Natural killer cell treated with Interleukin-12 subunit alpha and Interleukin-12 subunit beta and Interleukin-15 and Interleukin-18, amount 100 ng/mL, for 72 hours (primary cell): Measurements from ENCODE around the gene MCM10. TPM values are rescaled to one million over a fixed set of nuclear protein-coding genes. Genes with fewer than 3 reads are reported as not detected.
A peak's percentile ranks its signal among the peaks of the same experiment; 100 is the strongest.
"Not testable (repeated sequence)": the region's sequence is repeated elsewhere in the genome, so short reads cannot be mapped to it uniquely, and the experiment has no call there.

Experiments used
- ATAC-seq, 2 donors: fragments of 150-1000 bp; cut with Tn5 transposase in 1 of 2; sonication (Bioruptor Pico), chemical (Tn5 transposase) in 1 of 2; 2 replicates each; pipeline ENCODE4 v1.10.0; 2021
- DNase-seq: peaks from one replicate; pipeline ENCODE4 v3.0.0; 2022; ENCODE audit warnings: low spot score
- H3K27ac Mint-ChIP-seq, 2 donors: 1 replicate in 1 of 2; 2 replicates in 1 of 2; pipeline ENCODE4 v1.8.0; 2022; ENCODE audit warnings: mixed read lengths in 2 of 2, mild to moderate bottlenecking in 1 of 2, moderate library complexity in 1 of 2
- H3K27me3 Mint-ChIP-seq, 2 donors: 1 replicate in 1 of 2; 2 replicates in 1 of 2; pipeline ENCODE4 v1.8.0; 2022; ENCODE audit warnings: mixed read lengths in 2 of 2
- H3K36me3 Mint-ChIP-seq: one replicate; pipeline ENCODE4 v1.8.0; 2022; ENCODE audit warnings: mixed read lengths
- H3K4me1 Mint-ChIP-seq, 2 donors: 1 replicate in 1 of 2; 2 replicates in 1 of 2; pipeline ENCODE4 v1.8.0; 2022; ENCODE audit warnings: low read depth in 2 of 2, mixed read lengths in 2 of 2, mild to moderate bottlenecking in 1 of 2
- H3K4me3 Mint-ChIP-seq: one replicate; pipeline ENCODE4 v1.8.0; 2022; ENCODE audit warnings: mixed read lengths
- H3K9me3 Mint-ChIP-seq: 2 replicates; pipeline ENCODE4 v1.8.0; 2022; ENCODE audit warnings: mixed read lengths
- total RNA-seq, 2 donors: library from RNA; stranded (reverse); gene quantifications; one replicate each; pipeline ENCODE4 v1.2.3, GENCODE V29; 2022

The MCM10 gene
- total RNA-seq, 2 donors from 2014 or later = 40.0 to 120 TPM

DNA sequence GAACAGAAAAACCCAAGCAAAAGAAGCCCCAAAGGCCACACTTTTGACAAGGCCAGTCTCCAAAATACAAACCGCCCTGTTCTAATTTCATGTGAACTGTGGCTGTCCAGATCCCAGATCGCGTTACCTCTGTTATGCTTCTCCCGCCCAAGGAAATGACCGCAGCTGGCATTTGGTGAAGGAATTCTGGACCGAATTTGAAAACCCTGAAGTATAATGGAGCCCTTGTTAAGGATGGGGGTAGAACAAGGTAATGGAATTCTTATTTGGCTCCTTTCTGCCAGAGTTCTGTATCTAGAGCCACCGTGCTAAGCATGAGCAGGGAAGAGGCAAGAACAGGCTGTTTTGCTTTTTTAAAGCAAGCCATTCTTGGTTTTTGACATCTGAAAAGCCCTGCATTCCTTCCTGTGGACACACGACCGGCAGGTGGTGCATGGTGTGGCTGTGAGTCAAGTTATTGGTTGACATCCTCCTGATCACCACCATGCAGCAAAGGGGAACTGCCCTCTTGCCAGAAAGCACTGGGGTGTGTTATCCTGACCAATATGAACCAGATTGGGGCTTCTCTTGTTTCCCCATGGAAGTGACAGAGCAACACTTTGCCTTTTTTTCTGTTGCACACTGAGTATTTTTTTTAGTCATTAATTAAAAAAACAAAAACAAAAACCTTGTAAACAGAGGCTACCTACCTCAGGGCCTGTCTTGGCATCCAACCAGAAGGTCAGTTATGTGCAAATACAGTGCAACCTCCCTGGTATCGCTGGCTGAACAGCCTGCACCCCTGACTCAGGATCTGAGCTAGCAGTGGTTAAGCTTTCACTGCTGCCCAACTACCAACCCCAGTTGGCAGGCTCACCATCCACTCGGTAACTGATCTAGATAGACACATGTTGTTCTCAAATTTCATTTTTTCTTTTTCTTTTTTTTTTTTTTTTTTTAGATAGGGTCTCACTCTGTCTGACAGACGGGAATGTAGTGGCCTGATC is 58.6 kb downstream of the MCM10 start:
- Mint-ChIP-seq H3K9me3 (no peaks in the 10 kb centered on the region), H3K27me3 (no peaks in the 10 kb centered on the region), H3K4me1 (no peaks in the 10 kb centered on the region), H3K4me3 (no peak overlapping the region), H3K27ac (no peak overlapping the region), H3K36me3 (no peaks in the 10 kb centered on the region)
- DNase-seq = no peak
- ATAC-seq = no peak

DNA sequence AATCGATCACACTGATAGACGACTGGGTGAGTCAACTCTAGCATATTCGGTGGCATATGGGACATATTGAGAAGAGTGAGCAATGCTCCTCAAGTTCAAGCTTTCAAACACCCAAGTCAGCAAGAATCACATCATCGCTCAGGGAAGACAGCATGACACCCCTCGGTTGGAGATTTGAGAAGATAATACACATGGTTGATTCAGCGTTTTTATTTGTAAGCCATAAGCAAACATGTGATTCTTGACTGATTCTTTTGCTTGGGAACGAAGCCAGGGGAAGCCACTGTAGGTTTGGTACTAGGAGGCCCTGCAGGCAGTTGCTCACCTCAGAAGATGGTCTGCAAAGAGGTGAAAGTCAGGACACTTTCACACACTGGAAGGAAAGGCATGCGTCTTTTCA is 60.2 kb downstream of the MCM10 start:
- no peak overlapping the region for H3K27ac Mint-ChIP-seq
- no peaks in the 10 kb centered on the region for H3K9me3 Mint-ChIP-seq
- no peak overlapping the region for H3K4me3 Mint-ChIP-seq
- ATAC-seq (no peak), DNase-seq (no peak)
- H3K4me1 Mint-ChIP-seq = no peaks in the 10 kb centered on the region
- H3K27me3 Mint-ChIP-seq = no peaks in the 10 kb centered on the region
- no peaks in the 10 kb centered on the region for H3K36me3 Mint-ChIP-seq

DNA sequence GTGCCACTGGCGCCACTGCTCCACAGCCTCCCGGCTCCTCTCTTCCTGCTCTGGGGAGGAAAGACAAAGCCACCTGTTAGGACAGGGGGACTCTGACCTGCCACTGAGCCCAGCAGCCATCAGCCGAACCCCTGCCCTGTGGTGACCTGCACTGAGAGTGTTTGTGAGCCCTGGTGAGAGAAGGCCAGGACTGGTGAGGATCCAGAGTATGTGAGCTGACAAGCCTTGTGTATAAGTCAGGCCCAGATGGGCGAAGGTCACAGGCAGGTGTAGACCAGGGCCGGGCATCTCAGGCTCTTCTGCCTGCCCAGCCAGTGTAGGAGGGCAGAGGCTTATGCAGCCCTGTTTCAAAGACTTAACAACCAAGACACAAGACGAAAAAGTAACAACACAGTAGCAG is 60.8 kb downstream of the MCM10 start:
- H3K4me1 Mint-ChIP-seq = no peaks in the 10 kb centered on the region

DNA sequence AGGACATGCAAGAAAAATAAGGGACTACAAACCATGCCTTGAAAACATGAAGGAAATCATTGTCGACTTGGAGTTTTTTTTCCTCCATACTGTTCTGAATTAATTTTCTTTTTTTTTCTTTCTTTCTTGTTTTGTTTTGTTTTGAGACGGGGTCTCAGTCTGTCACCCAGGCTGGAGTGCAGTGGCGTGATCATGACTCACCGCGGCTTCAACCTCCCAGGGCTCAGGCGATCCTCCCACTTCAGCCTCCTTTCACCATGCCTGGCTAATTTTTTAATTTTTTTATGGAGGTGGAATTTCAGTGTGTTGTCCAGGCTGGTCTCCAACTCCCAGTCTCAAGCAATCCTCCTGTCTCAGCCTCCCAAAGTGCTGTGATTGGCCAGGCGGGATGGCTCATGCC is 61.2 kb downstream of the MCM10 start:
- no peak for DNase-seq

More for the DNA sequence above, 60.8 kb downstream of the MCM10 start:
- DNase-seq = no peak
- no peak for ATAC-seq
- Mint-ChIP-seq H3K27ac (no peak overlapping the region), H3K4me3 (no peak overlapping the region), H3K36me3 (no peaks in the 10 kb centered on the region), H3K9me3 (no peaks in the 10 kb centered on the region), H3K27me3 (no peaks in the 10 kb centered on the region)

DNA sequence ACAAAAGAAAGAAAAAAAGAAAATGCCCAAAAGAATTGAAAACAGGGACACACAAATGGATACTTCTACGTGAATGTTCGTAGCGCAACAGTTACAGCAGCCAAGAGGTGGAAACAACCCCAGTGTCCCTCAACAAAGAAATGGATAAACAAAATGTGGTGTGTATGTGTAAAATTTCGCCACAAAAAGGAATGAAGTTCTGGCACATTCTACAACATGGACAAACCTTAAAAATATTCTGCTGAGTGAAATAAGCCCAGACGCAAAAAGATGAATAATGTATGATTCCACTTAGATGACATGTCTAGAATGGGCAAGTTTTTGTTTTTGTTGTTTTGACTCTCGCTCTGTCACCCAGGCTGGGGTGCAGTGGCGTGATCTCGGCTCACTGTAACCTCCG is 61.9 kb downstream of the MCM10 start:
- no peak overlapping the region for H3K27ac Mint-ChIP-seq
- no peak for ATAC-seq
- H3K27me3 Mint-ChIP-seq = no peaks in the 10 kb centered on the region
- DNase-seq = no peak
- no peaks in the 10 kb centered on the region for H3K36me3 Mint-ChIP-seq
- no peaks in the 10 kb centered on the region for H3K9me3 Mint-ChIP-seq
- H3K4me3 Mint-ChIP-seq = no peak overlapping the region
- no peaks in the 10 kb centered on the region for H3K4me1 Mint-ChIP-seq

More for the DNA sequence above, 61.2 kb downstream of the MCM10 start:
- no peaks in the 10 kb centered on the region for H3K36me3 Mint-ChIP-seq
- no peak overlapping the region for H3K4me3 Mint-ChIP-seq
- ATAC-seq = no peak
- no peak overlapping the region for H3K27ac Mint-ChIP-seq
- H3K4me1 Mint-ChIP-seq = no peaks in the 10 kb centered on the region
- no peaks in the 10 kb centered on the region for H3K9me3 Mint-ChIP-seq
- no peaks in the 10 kb centered on the region for H3K27me3 Mint-ChIP-seq

DNA sequence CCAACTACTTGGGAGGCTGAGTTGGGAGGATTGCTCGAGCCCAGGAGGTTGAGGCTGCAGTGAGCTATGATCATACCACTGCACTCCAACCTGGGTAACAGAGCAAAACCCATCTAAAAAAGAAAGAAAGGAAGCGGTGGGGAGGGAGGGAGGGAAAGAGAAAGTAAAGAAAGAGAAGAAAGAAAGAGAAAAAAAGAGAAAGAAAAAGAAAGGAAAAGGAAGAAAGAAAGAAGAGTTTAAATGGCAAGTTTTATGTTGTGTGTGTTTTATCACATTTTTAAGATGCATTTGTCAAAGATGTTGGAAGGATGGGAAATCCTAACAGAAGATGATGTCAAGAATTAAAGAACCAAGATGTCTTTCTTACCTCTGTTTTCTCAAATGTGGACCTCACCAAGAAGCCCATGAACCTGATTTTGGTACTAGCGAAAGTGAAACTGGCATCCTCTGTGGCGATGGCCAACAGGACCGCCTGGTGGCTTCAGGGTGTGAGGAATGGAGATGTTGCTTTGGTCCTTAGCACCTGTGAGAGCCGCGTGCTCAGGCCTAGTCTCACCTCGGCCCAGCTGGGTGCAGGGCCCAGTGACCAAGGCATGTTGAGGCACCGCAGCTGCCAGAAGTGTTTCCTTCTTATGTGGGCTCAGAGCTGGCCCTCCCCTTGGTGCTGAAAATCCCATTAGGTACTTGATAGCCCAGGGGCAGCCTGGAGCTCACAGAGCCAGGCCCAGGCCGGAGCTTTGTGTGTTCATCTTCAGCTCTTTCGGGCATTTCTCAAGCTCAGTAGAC is 63.0 kb downstream of the MCM10 start:
- Mint-ChIP-seq H3K27me3 (no peaks in the 10 kb centered on the region), H3K9me3 (no peaks in the 10 kb centered on the region), H3K36me3 (no peaks in the 10 kb centered on the region), H3K4me1 (no peaks in the 10 kb centered on the region), H3K4me3 (no peak overlapping the region), H3K27ac (no peak overlapping the region)
- ATAC-seq (peak in 1 of 2 donors; percentile 26), DNase-seq (no peak)

DNA sequence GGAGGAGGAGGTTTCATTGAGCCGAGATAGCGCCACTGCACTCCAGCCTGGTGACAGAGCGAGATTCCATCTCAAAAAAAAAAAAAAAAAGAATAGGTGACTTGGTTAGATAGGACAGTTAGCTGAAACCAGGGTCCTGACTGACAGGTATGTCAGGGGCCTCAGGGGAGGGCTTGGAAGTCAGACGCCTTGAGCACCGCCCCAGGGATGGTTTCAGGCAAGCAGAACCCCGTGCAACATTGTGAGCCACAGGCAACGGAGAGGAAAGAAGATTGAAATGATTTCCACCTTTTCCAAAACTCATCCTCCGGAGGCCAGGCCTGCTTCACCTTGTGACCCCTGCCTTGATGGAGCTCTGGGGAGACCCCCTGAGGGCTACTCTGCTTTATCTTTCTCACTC is 64.2 kb downstream of the MCM10 start:
- H3K9me3 Mint-ChIP-seq = no peaks in the 10 kb centered on the region
- DNase-seq = no peak
- H3K27me3 Mint-ChIP-seq = no peaks in the 10 kb centered on the region
- no peaks in the 10 kb centered on the region for H3K36me3 Mint-ChIP-seq
- no peak overlapping the region for H3K27ac Mint-ChIP-seq
- no peak overlapping the region for H3K4me3 Mint-ChIP-seq
- ATAC-seq = no peak
- no peaks in the 10 kb centered on the region for H3K4me1 Mint-ChIP-seq

DNA sequence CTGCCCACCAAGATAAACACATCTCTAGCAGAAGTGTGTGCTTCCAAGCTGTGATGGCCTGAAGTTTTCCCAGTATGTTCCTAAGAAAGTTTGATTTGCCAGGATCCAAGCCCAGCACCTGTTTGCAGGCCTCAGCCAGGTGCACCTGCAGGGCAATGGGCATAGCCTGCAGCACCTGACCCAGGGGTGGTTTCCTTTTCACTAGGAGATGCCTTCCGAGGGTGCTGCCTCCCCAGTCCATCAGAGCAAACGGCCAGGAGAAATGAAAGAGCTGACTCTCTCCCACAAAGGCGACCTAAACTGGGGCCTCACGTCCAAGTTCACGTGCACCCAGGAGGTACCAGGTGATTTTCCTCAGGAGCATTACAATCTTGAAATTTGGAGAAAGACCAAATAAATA is 65.7 kb downstream of the MCM10 start:
- Mint-ChIP-seq H3K4me1 (no peaks in the 10 kb centered on the region), H3K27ac (no peak overlapping the region), H3K4me3 (no peak overlapping the region), H3K36me3 (no peaks in the 10 kb centered on the region), H3K27me3 (no peaks in the 10 kb centered on the region), H3K9me3 (no peaks in the 10 kb centered on the region)
- DNase-seq = no peak
- ATAC-seq = no peak

DNA sequence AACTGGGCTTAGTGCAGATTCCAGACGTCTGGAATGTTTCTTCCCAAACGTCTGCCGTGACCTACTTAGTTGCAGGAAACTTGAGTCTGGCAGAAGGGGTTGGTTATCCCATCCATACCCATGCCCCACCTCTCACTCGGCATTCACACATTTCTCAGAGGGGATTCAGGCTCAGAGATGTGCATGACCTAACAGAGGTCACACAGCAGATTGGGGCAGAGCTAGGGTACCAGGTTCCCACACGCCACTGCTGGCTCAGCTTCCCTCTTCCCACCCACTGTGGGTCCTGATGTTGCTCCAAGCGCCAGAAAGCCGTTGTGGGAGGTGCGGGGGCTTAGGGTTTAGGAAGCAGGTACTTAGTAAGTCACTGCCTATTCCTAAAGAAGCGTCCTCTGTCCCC is 69.8 kb downstream of the MCM10 start:
- H3K36me3 Mint-ChIP-seq = no peaks in the 10 kb centered on the region
- no peak overlapping the region for H3K4me3 Mint-ChIP-seq
- H3K27me3 Mint-ChIP-seq = peaks cover 0 to 2% of the 10 kb centered on the region in 2 donors

DNA sequence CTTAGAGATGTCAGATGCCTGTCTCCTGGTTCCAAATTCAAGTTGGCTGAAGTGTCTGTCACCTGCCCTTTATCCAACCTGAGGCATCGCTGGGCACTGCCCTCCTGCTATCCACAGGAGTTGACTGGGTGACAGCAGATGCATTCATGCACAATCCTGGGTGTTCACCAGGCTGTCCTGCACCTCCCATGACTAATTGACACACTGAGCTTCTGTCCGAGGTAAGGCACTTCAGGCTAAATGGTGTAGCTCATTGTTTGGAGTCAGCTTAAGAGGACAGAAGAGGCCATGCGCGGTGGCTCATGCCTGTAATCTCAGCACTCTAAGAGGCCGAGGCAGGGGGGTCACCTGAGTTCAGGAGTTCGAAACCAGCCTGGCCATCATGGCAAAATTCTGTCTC is 70.5 kb downstream of the MCM10 start:
- DNase-seq (no peak), ATAC-seq (no peak)
- no peaks in the 10 kb centered on the region for H3K4me1 Mint-ChIP-seq
- peaks cover 0 to 2% of the 10 kb centered on the region in 2 donors for H3K27me3 Mint-ChIP-seq
- no peak overlapping the region for H3K27ac Mint-ChIP-seq
- H3K4me3 Mint-ChIP-seq = no peak overlapping the region
- H3K36me3 Mint-ChIP-seq = no peaks in the 10 kb centered on the region
- no peaks in the 10 kb centered on the region for H3K9me3 Mint-ChIP-seq

More for the DNA sequence above, 69.8 kb downstream of the MCM10 start:
- DNase-seq (no peak), ATAC-seq (no peak)
- Mint-ChIP-seq H3K4me1 (no peaks in the 10 kb centered on the region), H3K27ac (no peak overlapping the region), H3K9me3 (no peaks in the 10 kb centered on the region)

DNA sequence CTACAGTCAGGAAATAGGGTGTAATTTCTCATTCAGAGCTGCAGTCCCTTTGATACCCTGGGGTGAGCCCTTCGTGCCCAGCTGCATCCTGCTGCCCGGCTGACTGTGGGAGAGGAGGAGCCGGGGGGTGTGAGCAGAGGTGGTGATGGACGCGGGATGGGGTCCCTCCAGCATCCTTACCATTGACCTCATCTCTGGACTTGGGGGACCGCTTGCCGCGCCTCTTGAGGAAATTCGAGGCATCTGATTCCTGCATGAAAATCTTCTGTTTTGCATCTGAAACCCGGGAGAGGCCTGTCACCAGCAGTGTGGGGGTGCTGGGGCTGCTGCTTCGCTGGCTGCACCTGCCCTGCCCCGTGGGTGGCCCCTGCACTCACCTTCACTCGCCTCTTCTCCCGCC is 72.0 kb downstream of the MCM10 start:
- H3K4me1 Mint-ChIP-seq = no peaks in the 10 kb centered on the region
- ATAC-seq = no peak
- H3K4me3 Mint-ChIP-seq = no peak overlapping the region
- H3K9me3 Mint-ChIP-seq = no peaks in the 10 kb centered on the region
- no peaks in the 10 kb centered on the region for H3K36me3 Mint-ChIP-seq
- no peak overlapping the region for H3K27ac Mint-ChIP-seq
- no peak for DNase-seq
- H3K27me3 Mint-ChIP-seq = peaks cover 0 to 2% of the 10 kb centered on the region in 2 donors

DNA sequence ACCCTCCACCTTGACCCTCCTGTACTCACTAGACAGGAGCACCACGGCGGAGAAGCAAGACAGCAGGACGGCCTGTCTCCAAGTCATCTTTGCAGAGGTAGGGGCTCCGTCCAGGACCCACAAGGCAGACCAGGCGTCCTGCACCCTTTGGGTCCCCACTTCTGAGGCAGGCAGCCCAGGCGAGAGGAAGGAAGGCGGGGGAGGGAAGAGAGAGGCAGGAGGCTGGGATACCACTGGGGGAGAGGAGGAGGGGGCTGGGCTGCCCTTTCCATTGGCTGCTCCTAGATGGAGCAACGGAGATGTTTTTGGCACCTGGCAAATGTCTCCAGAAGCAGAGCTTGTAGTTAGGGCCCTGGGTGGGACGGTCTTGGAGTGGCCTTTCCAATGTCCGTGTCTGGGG is 72.8 kb downstream of the MCM10 start, which contains the start of gene UCMA:
Gene UCMA (minus strand): TSS at position 203 of the 400 bp plus-strand sequence. CDS start 116 bp downstream, at position 87.
- H3K36me3 Mint-ChIP-seq = no peaks in the 10 kb centered on the region
- no peak within 1 kb of the TSS for H3K27ac Mint-ChIP-seq
- H3K4me1 Mint-ChIP-seq = no peaks in the 10 kb centered on the region
- peaks cover 0 to 2% of the 10 kb centered on the region in 2 donors for H3K27me3 Mint-ChIP-seq
- H3K4me3 Mint-ChIP-seq = no peak within 1 kb of the TSS
- H3K9me3 Mint-ChIP-seq = no peaks in the 10 kb centered on the region
- ATAC-seq = peak in 1 of 2 donors; percentile 29
- DNase-seq = no peak

DNA sequence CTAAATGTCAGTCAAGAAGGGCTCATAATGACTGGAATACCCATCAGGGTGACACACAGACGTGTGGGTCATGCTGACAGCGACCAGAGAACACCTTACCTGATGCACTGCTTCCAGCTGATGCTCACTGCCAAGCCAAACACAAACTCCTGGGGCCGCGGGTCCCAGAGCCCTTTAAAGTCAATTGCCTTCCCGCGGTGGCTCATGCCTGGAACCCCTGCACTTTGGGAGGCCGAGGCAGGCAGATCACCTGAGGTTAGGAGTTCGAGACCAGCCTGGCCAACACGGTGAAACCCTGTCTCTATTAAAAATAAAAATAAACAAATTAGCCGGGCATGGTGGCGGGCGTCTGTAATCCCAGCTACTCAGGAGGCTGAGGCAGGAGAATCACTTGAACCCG is 73.4 kb downstream of the MCM10 start:
- ATAC-seq = peak in 1 of 2 donors; percentile 4
- H3K4me1 Mint-ChIP-seq, H3K9me3 Mint-ChIP-seq, H3K27ac Mint-ChIP-seq, H3K36me3 Mint-ChIP-seq, DNase-seq, H3K4me3 Mint-ChIP-seq, H3K27me3 Mint-ChIP-seq: not testable (repeated sequence)

DNA sequence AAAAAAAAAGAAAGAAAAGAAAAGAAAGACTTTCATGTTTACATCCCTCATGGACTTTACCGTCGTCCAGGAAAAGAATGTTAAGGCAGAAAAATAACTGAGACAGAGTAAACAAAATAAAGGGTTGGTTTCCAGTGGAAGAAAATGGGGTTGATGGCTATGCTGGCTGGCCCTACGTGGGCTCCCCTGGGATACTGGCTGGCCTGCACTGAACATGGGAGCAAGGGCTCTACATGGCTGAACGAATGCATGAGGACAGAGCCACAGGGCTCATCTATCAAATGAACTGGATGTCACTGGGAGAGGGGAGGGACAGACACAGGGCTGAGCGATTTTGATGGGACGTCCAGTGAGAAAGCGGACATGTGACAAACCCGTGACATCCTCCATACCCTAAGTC is 75.3 kb downstream of the MCM10 start:
- Mint-ChIP-seq H3K27me3 (peaks cover 0 to 2% of the 10 kb centered on the region in 2 donors), H3K27ac (no peak overlapping the region), H3K36me3 (no peaks in the 10 kb centered on the region), H3K9me3 (no peaks in the 10 kb centered on the region), H3K4me1 (no peaks in the 10 kb centered on the region), H3K4me3 (no peak overlapping the region)
- DNase-seq (no peak), ATAC-seq (no peak)
